GM23248 (cell line): ENCODE measurements around the gene RHBG.

ENCODE experiments used
- EZH2 ChIP-seq: fragments of 200-600 bp; sonication (generic); IDR thresholded peaks from 2 replicates; pipeline ENCODE4 v1.6.1; 2018; ENCODE audit warnings: antibody characterized with exemption, mild to moderate bottlenecking; ENCODE audit not compliant: insufficient read depth, poor library complexity, severe bottlenecking
- EZH2phosphoT487 ChIP-seq: fragments of 200-600 bp; sonication (generic); IDR thresholded peaks from 2 replicates; pipeline ENCODE4 v1.6.1; 2018; ENCODE audit warnings: antibody characterized with exemption, moderate library complexity, mild to moderate bottlenecking, low read depth; ENCODE audit not compliant: insufficient read depth

DNA sequence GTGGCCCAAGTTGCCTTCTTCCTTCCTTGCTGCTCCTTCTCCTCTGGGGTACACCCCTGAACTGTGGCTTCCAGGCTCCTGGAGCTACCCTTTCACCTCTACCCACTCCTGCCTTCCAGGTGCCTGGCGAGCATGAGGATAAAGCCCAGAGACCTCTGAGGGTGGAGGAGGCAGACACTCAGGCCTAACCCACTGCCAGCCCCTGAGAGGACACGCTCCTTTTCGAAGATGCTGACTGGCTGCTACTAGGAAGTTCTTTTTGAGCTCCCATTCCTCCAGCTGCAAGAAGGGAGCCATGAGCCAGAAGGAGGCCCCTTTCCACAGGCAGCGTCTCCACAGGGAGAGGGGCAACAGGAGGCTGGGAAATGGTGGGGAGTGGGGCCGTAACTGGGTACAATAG is 15.6 kb downstream of the RHBG start:
- TF ChIP-seq EZH2, result no peak
- no peak for TF ChIP-seq EZH2phosphoT487
